Gastrocnemius medialis (tissue), 4 donors: ENCODE results near the gene LCNL1.

ENCODE experiments used
- CTCF ChIP-seq, 5 experiments: fragments of 450-650 bp in 3 of 5; fragments of 200-600 bp in 2 of 5; sonication (generic) in 2 of 5; IDR thresholded peaks in 4 of 5; conservative IDR thresholded peaks in 1 of 5; 1 replicate in 4 of 5; 2 replicates in 1 of 5; pipeline ENCODE4 v1.5.1; 2016 to 2019; ENCODE audit warnings: antibody characterized with exemption in 5 of 5, mild to moderate bottlenecking in 3 of 5, moderate library complexity in 3 of 5
- POLR2A ChIP-seq, 2 donors: fragments of 450-650 bp; IDR thresholded peaks; one replicate each; pipeline ENCODE4 v1.6.1; 2017; ENCODE audit warnings: antibody characterized with exemption in 2 of 2, mild to moderate bottlenecking in 2 of 2, moderate library complexity in 2 of 2

- TF ChIP-seq CTCF (IDR thresholded peaks at IDR 0.05 in 4 of 5, conservative IDR thresholded peaks at IDR 0.05 in 1 of 5) (no peak), POLR2A (IDR thresholded peaks at IDR 0.05) (no peak)
Measured at GRCh38 chr9:137032858-137033257, 50.1 kb downstream of the LCNL1 start.
